Effector CD8-positive, alpha-beta T cell (primary cell): ENCODE results near the gene KRTCAP2.

Experiments used
- DNase-seq: peaks from one replicate; lab custom pipeline; 2025; lab: John Stamatoyannopoulos, UW

KRTCAP2 gene

GRCh38 chr1:155183775-155184221 lies 10.7 kb upstream of the KRTCAP2 start:
- DNase-seq, result no peak

DNA sequence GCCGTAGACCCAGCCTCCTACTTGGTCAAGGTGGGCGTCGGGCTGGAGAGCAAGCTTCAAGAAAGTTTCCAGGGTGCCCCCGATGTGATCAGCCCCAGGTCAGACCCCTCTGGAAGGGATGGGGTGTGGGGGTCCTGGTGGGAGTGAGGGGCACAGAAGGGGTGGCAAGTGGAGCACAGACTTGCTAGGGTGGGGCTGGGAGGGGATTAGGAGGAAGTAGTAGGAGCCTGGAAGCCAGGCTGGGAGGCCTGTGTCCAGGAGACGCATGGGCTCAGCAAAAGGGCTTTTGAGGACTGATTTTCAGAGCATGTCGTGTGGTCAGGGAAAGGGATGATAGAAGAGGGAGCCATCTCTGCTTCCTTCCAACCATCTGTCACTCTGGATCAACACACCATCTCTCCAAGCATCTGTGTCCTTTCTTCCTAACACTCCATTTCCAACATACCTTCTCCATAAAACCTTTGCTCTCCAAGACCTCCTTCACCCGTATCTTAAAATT lies 9.0 kb upstream of the KRTCAP2 start:
- DNase-seq, result no peak

- DNase-seq, result no peak
Observed at GRCh38 chr1:155181371-155182051, 8.4 kb upstream of the KRTCAP2 start.

GRCh38 chr1:155179112-155180031 lies 6.3 kb upstream of the KRTCAP2 start:
- no peak for DNase-seq

DNA sequence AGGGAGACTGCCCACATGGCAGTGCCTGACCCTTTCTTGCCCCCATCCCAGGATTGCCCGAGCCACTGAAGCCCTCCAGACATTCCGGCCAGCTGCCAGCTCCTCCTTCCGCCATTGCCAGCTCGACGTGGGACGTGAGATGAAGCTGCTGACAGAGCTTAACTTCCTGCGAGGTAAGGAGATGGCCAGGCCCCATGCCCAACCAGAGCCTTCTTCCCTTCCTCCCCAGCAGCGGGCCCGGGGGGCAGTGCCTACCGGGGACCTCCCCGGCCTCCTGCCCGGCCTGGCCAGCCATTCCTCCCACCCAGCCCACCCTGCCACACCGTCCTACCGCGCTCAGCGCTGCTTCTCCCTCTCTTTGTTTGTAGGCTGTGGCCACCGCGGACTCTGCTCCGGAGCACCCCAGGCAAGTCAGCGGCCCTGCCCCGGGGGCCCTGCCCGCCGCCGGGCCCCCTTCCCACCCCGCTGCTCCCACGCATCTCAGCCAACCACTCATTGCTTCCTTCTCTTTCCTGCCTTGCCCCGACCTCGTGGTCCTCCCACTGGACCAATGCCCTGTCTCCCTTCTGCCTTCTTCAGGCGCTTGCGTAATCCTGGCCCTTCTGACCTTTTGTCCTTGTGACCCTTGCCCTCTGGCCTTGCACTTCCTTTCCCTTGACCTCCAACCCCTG lies 5.5 kb upstream of the KRTCAP2 start:
- no peak for DNase-seq

GRCh38 chr1:155177918-155178281 lies 4.8 kb upstream of the KRTCAP2 start:
- no peak for DNase-seq

GRCh38 chr1:155177192-155177917 lies 4.3 kb upstream of the KRTCAP2 start:
- no peak for DNase-seq

GRCh38 chr1:155176544-155177071 lies 3.5 kb upstream of the KRTCAP2 start:
- peak; percentile 79 for DNase-seq

DNA sequence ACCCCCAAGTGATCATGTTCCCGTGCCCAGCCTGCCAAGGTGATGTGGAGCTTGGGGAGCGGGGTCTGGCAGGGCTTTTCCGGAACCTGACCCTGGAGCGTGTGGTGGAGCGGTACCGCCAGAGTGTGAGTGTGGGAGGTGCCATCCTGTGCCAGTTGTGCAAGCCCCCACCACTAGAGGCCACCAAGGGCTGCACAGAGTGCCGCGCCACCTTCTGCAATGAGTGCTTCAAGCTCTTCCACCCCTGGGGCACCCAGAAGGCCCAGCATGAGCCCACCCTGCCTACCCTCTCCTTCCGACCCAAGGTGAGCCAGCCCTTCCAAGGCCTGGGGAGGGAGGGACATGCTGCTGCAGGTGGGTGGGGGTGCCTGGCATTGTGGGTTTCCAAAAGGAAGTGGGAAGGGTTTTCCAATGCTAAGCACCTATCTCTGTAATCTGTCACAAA lies 2.8 kb upstream of the KRTCAP2 start:
- no peak for DNase-seq

GRCh38 chr1:155175281-155175926 lies 2.3 kb upstream of the KRTCAP2 start:
- no peak for DNase-seq

GRCh38 chr1:155174324-155175280 lies 1.5 kb upstream of the KRTCAP2 start:
- DNase-seq, result peak; percentile 32

- peak; percentile 38 for DNase-seq
Observed at GRCh38 chr1:155173478-155174323, 597 bp upstream of the KRTCAP2 start, which contains the start of gene TRIM46. Gene TRIM46 (plus strand): TSS chr1:155173849. CDS start chr1:155173967, 118 bp downstream.

DNA sequence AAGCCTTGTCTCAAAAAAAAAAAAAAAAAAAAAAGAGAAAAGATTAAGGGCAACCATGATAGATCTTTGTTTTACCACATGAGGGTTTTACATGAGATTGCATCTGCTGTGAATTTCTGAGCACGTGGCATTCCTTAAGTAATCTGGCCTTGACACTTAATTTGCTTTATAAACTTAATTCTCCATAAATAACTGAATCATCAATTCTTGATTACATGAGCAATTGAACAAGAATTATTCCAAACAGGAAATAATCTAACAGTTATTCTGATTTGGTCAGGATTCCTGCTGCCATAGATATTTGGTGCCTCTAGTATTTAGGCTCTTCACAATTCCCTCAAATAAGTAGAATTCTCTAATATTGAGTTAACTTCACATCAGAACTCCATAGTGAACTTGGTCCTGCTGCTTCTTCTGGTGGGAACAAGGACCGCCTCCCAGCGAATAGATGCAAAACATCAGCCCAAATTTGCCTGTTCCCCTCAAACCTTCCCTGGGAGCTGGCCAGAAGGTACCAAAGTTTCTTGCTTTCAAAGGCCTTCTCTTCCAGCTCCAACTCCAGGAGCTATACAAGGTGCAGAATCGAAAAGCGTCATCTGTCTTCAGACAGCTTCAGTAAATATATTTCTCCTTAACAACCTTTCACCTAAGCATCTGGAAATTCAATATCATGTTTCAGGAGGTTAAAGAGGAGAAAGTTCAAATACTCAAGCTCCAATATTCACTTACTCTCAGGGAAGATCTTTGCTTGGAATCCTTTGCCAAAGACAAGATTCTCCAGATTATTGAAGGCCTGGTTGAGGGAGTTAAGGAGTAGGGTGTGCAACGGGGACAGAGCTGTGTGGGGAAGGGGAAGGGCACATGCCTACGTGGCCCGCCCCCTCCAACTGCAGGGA lies 1.0 kb downstream of the KRTCAP2 start:
- DNase-seq, result no peak

DNA sequence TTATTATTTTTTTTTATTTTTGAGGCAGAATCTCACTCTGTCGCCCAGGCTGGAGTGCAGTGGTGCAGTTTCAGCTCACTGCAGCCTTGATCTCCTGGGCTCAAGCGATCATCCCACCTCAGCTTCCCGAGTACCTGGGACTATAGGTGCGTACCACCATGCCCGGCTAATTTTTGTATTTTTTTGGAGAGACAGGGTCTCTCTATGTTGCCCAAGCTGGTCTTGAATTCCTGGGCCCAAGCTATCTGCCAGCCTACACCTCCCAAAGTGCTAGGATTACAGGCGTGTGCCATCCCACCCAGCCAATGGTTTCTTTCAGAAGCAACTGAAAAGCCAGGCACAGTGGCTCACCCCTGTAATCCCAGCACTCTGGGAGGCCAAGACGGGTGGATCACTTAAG lies 2.3 kb downstream of the KRTCAP2 start:
- no peak for DNase-seq

GRCh38 chr1:155170101-155170785 lies 2.9 kb downstream of the KRTCAP2 start:
- no peak for DNase-seq

DNA sequence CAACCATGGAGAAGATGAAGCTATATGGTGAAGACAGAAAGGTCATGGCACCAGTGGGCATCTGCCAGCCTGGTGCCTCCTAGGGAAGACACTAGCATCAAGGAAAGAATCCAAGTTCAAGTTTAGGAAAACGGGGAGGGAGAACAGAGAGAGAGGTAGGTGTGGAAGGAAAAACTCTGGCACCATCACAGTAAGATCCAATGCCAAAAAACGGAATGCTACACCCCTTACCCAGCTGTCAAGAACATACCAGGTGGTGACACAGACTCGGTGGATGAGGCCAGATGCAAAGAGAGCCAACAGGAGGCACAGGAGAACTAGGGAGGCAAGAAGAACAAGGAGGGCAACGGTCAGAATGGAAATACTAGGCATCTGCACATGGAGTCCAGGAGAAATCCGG lies 3.6 kb downstream of the KRTCAP2 start:
- DNase-seq, result no peak
